Type B pancreatic cell (in vitro differentiated cells): ENCODE results near the gene SNORC. TPM values are rescaled to one million over a fixed set of nuclear protein-coding genes. Genes with fewer than 3 reads are reported as not detected.

Source experiments
- DNase-seq: peaks from one replicate; pipeline ENCODE4 v3.0.0; 2021; ENCODE audit warnings: mixed read lengths; ENCODE audit not compliant: unreplicated experiment; ENCODE audit errors: extremely low spot score
- H3K27ac Mint-ChIP-seq: 2 replicates; pipeline ENCODE4 v1.8.0; 2021; ENCODE audit warnings: mild to moderate bottlenecking, mixed read lengths
- H3K27me3 Mint-ChIP-seq: 2 replicates; pipeline ENCODE4 v1.8.0; 2021; ENCODE audit warnings: mixed read lengths
- H3K36me3 Mint-ChIP-seq: 2 replicates; pipeline ENCODE4 v1.8.0; 2021; ENCODE audit warnings: mixed read lengths
- H3K4me1 Mint-ChIP-seq: one replicate; pipeline ENCODE4 v1.8.0; 2021; ENCODE audit warnings: mixed read lengths; ENCODE audit not compliant: unreplicated experiment
- H3K4me3 Mint-ChIP-seq: 2 replicates; pipeline ENCODE4 v1.8.0; 2021; ENCODE audit warnings: mild to moderate bottlenecking, mixed read lengths
- H3K9me3 Mint-ChIP-seq: 2 replicates; pipeline ENCODE4 v1.8.0; 2021; ENCODE audit warnings: mixed read lengths
- total RNA-seq: library from RNA; stranded (reverse); gene quantifications from 2 replicates; pipeline ENCODE4 v1.2.1, GENCODE V29; 2021; ENCODE audit warnings: low replicate concordance
- TF ChIP-seq, protein P1 (sequence below): fragments of 200-600 bp; sonication (generic); conservative IDR thresholded peaks from 2 replicates; pipeline ENCODE4 v1.5.0; 2021; ENCODE audit warnings: antibody characterized with exemption, mild to moderate bottlenecking

SNORC gene
- total RNA-seq, 1 donor from 2014 or later = 7.1 TPM

DNA sequence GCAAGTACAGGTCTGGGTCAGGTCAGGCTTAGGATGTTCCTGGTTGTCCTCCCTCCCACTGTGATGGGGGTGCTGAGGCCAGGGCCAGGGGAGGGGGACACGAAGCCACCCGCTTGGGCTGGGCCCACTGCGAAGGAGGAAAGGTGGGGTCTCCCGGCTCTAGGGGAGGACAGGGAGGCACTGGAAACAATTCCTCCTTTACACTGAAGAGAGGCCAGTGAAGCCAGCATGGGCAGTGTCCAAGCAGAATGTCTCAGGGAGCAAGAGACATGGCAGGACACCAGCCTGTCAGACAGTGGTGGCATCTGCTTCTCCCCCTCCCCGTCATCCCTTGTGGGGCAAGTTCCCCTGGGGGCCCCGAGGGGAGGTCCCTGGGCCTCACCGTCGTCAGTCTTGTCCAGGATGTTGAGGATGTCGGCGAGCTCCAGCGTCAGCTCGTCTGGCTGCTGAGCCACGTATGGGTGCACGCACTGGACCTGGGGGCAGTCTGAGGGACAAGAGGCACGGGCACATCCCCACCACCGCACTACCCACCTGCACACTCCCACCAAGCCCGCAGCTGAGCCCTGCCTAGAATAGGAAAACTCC, 10.8 kb downstream of the SNORC start:
- Mint-ChIP-seq H3K4me3 (no peak overlapping the region), H3K36me3 (no peaks in the 10 kb centered on the region), H3K9me3 (no peaks in the 10 kb centered on the region), H3K4me1 (peaks cover under 1% of the 10 kb centered on the region), H3K27ac (no peak overlapping the region), H3K27me3 (peaks cover 5% of the 10 kb centered on the region)
- DNase-seq = no peak
- TF ChIP-seq, protein P1, sequence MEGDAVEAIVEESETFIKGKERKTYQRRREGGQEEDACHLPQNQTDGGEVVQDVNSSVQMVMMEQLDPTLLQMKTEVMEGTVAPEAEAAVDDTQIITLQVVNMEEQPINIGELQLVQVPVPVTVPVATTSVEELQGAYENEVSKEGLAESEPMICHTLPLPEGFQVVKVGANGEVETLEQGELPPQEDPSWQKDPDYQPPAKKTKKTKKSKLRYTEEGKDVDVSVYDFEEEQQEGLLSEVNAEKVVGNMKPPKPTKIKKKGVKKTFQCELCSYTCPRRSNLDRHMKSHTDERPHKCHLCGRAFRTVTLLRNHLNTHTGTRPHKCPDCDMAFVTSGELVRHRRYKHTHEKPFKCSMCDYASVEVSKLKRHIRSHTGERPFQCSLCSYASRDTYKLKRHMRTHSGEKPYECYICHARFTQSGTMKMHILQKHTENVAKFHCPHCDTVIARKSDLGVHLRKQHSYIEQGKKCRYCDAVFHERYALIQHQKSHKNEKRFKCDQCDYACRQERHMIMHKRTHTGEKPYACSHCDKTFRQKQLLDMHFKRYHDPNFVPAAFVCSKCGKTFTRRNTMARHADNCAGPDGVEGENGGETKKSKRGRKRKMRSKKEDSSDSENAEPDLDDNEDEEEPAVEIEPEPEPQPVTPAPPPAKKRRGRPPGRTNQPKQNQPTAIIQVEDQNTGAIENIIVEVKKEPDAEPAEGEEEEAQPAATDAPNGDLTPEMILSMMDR = no peak

DNA sequence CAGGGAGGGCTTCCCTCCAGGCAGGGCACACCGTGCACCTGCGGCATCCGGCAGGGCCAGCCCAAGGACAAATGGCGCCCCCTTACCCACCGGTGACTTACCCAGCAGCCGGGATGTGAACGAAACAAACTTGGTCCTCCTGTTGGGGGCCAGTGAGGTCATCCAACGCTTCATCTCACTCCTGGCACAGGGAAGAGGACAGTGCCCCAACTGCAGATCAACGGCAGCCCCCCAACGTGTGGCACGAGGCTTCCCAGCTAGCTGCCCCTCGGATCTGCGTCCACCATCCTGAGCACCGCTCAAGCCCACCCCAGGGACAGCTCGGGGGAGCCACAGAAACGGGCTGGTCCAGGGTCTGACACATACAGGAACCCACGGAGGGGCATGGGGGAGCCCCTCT, 12.0 kb downstream of the SNORC start:
- no peaks in the 10 kb centered on the region for H3K36me3 Mint-ChIP-seq
- TF ChIP-seq, protein P1 = no peak
- peaks cover 6% of the 10 kb centered on the region for H3K4me1 Mint-ChIP-seq
- H3K9me3 Mint-ChIP-seq = no peaks in the 10 kb centered on the region
- H3K27me3 Mint-ChIP-seq = peaks cover 5% of the 10 kb centered on the region
- no peak for DNase-seq
- H3K27ac Mint-ChIP-seq = no peak overlapping the region
- no peak overlapping the region for H3K4me3 Mint-ChIP-seq

DNA sequence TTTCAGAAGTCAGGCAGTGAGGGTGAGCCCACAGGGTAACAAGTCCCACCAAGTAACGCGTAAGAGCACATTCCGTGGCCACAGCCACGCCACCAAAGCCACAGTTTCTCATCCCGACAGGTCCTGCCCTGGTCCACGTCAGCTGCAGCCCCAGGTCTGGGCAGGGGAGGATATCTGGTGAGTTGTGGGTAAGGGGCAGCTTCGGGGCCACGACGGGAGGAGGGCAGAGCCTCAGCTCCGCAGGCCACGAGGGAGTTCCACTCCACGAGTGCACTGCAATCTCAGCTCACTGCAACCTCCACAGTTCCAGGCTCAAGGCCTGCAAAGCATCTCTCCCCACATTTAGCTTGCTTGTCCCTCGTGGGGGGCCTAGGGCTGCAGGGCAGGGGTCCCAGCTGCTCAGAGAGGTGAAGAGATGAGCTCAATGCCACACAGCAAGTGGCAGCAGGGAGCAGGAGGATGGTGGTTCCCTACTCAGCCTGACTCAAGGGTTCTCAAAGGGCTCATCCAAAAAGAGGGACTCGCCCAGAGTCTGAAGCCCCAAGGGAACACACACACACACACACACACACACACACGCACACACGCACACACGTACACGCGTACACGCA, 12.5 kb downstream of the SNORC start:
- H3K27ac Mint-ChIP-seq = no peak overlapping the region
- H3K4me1 Mint-ChIP-seq = peaks cover 6% of the 10 kb centered on the region
- peaks cover 3% of the 10 kb centered on the region for H3K27me3 Mint-ChIP-seq
- H3K4me3 Mint-ChIP-seq = no peak overlapping the region
- DNase-seq = no peak
- no peaks in the 10 kb centered on the region for H3K36me3 Mint-ChIP-seq
- no peaks in the 10 kb centered on the region for H3K9me3 Mint-ChIP-seq
- TF ChIP-seq, protein P1 = no peak

DNA sequence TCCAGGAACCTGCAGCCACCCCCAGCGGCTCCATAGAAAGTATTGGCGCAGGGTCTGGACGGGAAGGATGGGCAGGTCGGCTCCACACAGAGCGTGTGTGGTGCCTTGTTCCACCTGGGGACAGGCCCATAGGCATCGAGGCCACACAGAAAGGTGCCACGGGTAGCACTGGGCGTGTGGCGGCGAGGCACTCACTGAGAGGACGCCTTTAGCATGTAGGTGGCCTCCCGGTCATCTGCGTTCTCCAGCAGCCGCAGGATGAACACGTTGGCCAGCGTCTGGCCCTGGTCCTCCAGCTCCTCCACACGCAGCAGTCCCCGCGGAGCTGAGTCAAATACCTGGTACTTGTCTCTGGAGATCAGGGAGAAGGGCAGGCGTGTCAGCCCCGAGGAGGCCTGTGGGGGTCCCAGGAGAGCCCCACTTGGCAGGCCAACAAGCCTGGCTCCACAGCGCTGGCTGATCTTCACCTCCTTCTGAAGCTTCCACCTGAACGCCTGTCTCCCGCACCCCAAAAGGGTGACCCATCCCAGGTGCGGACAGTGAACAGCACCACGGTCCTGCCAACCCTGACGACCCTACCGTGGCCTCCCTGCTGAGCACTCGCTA, 13.2 kb downstream of the SNORC start:
- H3K9me3 Mint-ChIP-seq = no peaks in the 10 kb centered on the region
- no peak overlapping the region for H3K4me3 Mint-ChIP-seq
- no peaks in the 10 kb centered on the region for H3K36me3 Mint-ChIP-seq
- H3K4me1 Mint-ChIP-seq = peaks cover 6% of the 10 kb centered on the region
- DNase-seq = no peak
- H3K27me3 Mint-ChIP-seq = no peaks in the 10 kb centered on the region
- TF ChIP-seq, protein P1 = no peak
- H3K27ac Mint-ChIP-seq = no peak overlapping the region

DNA sequence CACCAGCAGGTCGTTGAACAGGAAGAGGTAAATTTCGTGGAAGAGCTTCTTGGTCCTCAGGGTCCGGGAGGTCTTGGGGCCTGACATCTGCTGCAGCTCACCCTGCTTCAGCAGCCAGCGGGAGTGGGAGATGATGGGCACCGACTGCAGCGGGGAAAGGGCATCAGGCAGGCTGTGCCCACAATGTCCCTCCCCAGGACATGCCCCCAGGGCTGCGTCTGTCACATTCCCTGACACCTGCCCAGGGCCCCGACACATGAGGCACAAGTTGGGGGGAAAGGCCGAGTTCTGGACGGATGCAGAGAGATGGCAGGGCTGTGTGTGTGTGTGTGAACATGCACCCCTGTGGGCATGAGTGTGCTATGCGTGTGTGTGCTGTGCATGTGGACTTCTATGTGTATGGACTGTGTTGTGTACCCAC, 13.9 kb downstream of the SNORC start:
- Mint-ChIP-seq H3K27ac (no peak overlapping the region), H3K27me3 (no peaks in the 10 kb centered on the region), H3K4me3 (no peak overlapping the region), H3K9me3 (no peaks in the 10 kb centered on the region), H3K4me1 (peaks cover 6% of the 10 kb centered on the region), H3K36me3 (no peaks in the 10 kb centered on the region)
- DNase-seq = no peak
- TF ChIP-seq, protein P1 = no peak
